Breast epithelium (tissue), 4 donors: ENCODE data around the gene CDK14. TPM values are rescaled to one million over a fixed set of nuclear protein-coding genes. Genes with fewer than 3 reads are reported as not detected.

ENCODE experiments used
- DNase-seq, 2 donors: peaks; one replicate each; pipeline ENCODE4 v3.0.0-alpha.2; 2019; ENCODE audit warnings: low spot score in 2 of 2
- H3K27ac ChIP-seq, 2 donors: fragments of 200-600 bp; sonication (generic) in 1 of 2; one replicate each; pipeline ENCODE4 v1.5.1; 2016 to 2019; ENCODE audit warnings: mild to moderate bottlenecking in 1 of 2
- H3K27me3 ChIP-seq, 2 donors: fragments of 200-600 bp; sonication (generic) in 1 of 2; one replicate each; pipeline versions ENCODE4 v1.5.1 to v1.6.0; 2017 to 2019; ENCODE audit warnings: control low read depth in 1 of 2, mild to moderate bottlenecking in 1 of 2
- H3K36me3 ChIP-seq: fragments of 200-600 bp; one replicate; pipeline ENCODE4 v1.5.1; 2019
- H3K4me1 ChIP-seq, 2 donors: fragments of 200-600 bp; sonication (generic); one replicate each; pipeline ENCODE4 v1.5.1; 2016 to 2019; ENCODE audit warnings: control low read depth in 1 of 2
- H3K4me3 ChIP-seq, 3 donors: fragments of 200-600 bp; sonication (generic); 1 replicate in 2 of 3; 2 replicates in 1 of 3; pipeline ENCODE4 v1.5.1; 2016 to 2019; ENCODE audit warnings: mild to moderate bottlenecking in 3 of 3, moderate library complexity in 2 of 3
- H3K9me3 ChIP-seq, 2 donors: fragments of 200-600 bp; sonication (generic) in 1 of 2; one replicate each; pipeline ENCODE4 v1.5.1; 2016 to 2019; ENCODE audit warnings: control low read depth in 1 of 2
- CTCF ChIP-seq, 3 donors: fragments of 450-650 bp; IDR thresholded peaks; one replicate each; pipeline ENCODE4 v1.5.1; 2016 to 2017; ENCODE audit warnings: antibody characterized with exemption in 3 of 3, mild to moderate bottlenecking in 3 of 3, moderate library complexity in 3 of 3
- POLR2A ChIP-seq: fragments of 450-650 bp; IDR thresholded peaks from one replicate; pipeline ENCODE4 v1.6.1; 2016; ENCODE audit warnings: antibody characterized with exemption, mild to moderate bottlenecking, moderate library complexity
- POLR2AphosphoS5 ChIP-seq, 3 donors: sonication (generic); formaldehyde crosslinking; IDR thresholded peaks; one replicate each; pipeline ENCODE4 v1.6.1; 2017; ENCODE audit warnings: antibody characterized with exemption in 3 of 3
- intact Hi-C: fragments of 100-400 bp; cut with DNase I; formaldehyde crosslinking; loops from one replicate; pipeline ENCODE4 v1.15.1; 2023; ENCODE audit warnings: low total_unique reads
- total RNA-seq, 3 donors: library from RNA; depleted of rRNA; stranded (reverse); fragments of >200 nt; gene quantifications; one replicate each; pipeline ENCODE4 v1.1.0, GENCODE V29; 2016

CDK14 gene
- total RNA-seq, 3 donors from 2014 or later = 16.3 to 64.7 (median 29.8) TPM

- no peaks in the 10 kb centered on the region for H3K9me3 ChIP-seq
- H3K4me3 ChIP-seq = no peak overlapping the region
- intact Hi-C loops = no loop called here
- TF ChIP-seq CTCF (IDR thresholded peaks at IDR 0.05) (no peak), POLR2A (no peak), POLR2AphosphoS5 (IDR thresholded peaks at IDR 0.05) (no peak)
- no peak for DNase-seq
- no peaks in the 10 kb centered on the region for H3K36me3 ChIP-seq
- H3K4me1 ChIP-seq = no peaks in the 10 kb centered on the region
- no peak overlapping the region for H3K27ac ChIP-seq
- H3K27me3 ChIP-seq = no peaks in the 10 kb centered on the region
These were observed 25.1 kb downstream of the CDK14 start for GRCh38 chr7:90621125-90621746.

DNA sequence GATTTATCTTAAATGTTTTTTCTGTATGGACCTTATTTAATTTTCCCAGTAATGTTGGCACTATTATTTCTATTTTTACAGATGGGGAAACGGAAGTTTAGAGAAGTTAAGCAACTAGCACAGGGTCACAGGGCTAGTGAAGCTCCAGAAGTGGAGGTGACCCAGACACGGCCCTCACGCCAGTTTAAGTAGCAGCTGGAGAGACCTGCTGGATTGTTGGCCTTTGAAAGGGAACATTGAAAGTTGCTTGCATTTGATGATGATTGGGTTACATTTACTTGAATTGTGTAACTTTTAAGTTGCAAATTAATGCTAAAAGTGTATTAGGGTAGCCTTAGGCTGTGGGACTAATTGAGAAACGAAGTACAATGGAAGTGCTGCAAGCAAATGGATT lies 25.6 kb downstream of the CDK14 start:
- Histone ChIP-seq H3K27ac (no peak overlapping the region), H3K4me3 (no peak overlapping the region), H3K36me3 (no peaks in the 10 kb centered on the region), H3K9me3 (no peaks in the 10 kb centered on the region), H3K27me3 (no peaks in the 10 kb centered on the region), H3K4me1 (no peaks in the 10 kb centered on the region)
- intact Hi-C loops = no loop called here
- DNase-seq = no peak
- no peak for TF ChIP-seq CTCF (IDR thresholded peaks at IDR 0.05)
- no peak for TF ChIP-seq POLR2AphosphoS5 (IDR thresholded peaks at IDR 0.05)
- TF ChIP-seq POLR2A = no peak

GRCh38 chr7:90622670-90623069 lies 26.5 kb downstream of the CDK14 start:
- Histone ChIP-seq H3K4me3 (no peak overlapping the region), H3K9me3 (no peaks in the 10 kb centered on the region), H3K27me3 (no peaks in the 10 kb centered on the region), H3K27ac (no peak overlapping the region), H3K36me3 (no peaks in the 10 kb centered on the region), H3K4me1 (no peaks in the 10 kb centered on the region)
- no peak for TF ChIP-seq CTCF (IDR thresholded peaks at IDR 0.05)
- TF ChIP-seq POLR2AphosphoS5 (IDR thresholded peaks at IDR 0.05) = no peak
- TF ChIP-seq POLR2A = no peak
- intact Hi-C loops = no loop called here
- DNase-seq = no peak

DNA sequence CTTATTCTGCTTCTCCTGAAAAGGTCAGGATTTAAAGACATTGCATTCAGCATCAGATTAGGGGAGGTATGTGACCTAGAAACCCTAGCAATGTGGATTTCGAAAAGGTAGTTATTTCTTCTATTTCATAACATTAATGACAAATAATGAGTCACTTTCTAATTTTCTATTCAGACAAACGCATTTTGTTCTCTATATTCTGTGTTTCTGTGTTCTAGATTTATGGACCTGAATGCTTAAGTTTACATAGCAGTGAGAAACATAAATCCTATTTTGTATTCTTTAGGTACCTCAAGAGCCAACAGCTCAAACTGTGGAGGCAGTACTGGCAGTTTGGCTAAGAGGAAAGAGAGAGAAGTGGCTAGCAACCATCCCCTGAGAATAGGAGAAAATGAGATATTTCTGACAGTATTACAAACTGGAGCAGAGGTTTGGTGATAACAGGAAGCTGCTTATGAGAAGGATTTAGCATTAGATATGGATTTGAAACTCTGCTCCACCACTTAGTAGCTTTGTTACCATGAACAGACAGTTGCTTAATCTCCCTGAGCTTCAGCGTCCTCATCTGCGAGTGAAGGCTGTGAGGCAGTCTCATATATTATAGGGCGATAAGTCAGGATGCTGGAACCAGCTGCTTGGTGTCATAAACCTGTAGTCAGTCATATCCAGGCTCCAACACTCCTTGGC lies 28.2 kb downstream of the CDK14 start:
- DNase-seq = no peak
- intact Hi-C loops = no loop called here
- no peaks in the 10 kb centered on the region for H3K36me3 ChIP-seq

More for the DNA sequence above, 28.2 kb downstream of the CDK14 start:
- no peak for TF ChIP-seq POLR2A
- no peak for TF ChIP-seq CTCF (IDR thresholded peaks at IDR 0.05)
- no peak for TF ChIP-seq POLR2AphosphoS5 (IDR thresholded peaks at IDR 0.05)
- Histone ChIP-seq H3K27ac (peak overlapping the region; percentile 13 to 17), H3K4me1 (no peaks in the 10 kb centered on the region), H3K9me3 (no peaks in the 10 kb centered on the region), H3K27me3 (no peaks in the 10 kb centered on the region), H3K4me3 (no peak overlapping the region)
